Measurements from ENCODE around the gene TPO. TPM values are rescaled to one million over a fixed set of nuclear protein-coding genes. Genes with fewer than 3 reads are reported as not detected.
A peak's percentile ranks its signal among the peaks of the same experiment; 100 is the strongest.

TPO gene
- 10 to 100 TPM in 1 of 2 donors, 1 to 10 TPM in 1; 6.6 to 11.1 TPM for total RNA-seq
- polyA plus RNA-seq: not detected
- long read RNA-seq, donor 1, partial matches to known transcripts: 1 of 8 reads
- long read RNA-seq, donor 1, other reads (novel, unspliced or antisense): 6 of 8 reads
- long read RNA-seq, donor 2, partial matches to known transcripts: 1 of 4 reads
- long read RNA-seq, donor 2, other reads (novel, unspliced or antisense): 3 of 4 reads

DNA sequence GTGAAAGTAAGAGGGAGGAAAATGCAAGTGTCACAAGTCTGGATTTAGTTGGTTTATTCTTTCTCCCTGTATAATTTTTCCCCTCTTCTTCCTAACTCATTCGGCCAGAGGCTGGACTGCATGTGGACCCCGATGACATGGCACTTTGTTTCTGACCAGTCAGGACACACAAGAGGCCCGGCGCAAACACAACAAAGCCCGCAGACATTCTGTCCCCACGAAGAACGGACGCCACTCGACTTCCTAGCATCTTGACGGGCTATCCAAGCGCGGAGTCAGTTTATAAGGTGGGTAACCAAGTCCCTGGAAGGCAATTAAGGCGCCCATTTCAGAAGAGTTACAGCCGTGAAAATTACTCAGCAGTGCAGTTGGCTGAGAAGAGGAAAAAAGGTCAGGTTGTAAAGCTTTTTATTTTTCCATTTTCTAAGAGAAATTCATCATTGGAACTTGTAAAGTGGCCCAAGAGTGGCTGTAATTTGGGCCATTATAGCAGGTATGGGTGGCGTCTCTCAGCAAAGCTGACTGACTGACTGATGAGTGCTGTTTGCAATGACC lies at the start of gene TPO:
Gene TPO (plus strand): TSS at position 308 of the 555 bp plus-strand sequence. CDS start 946 bp downstream, outside the sequence.
- H3K27ac ChIP-seq (ENCODE audit: low read depth in 1 of 2, low read length in 2 of 2): no peak within 1 kb of the TSS
- intact Hi-C loops (cut with DNase I): no loop called here
- H3K27me3 ChIP-seq (ENCODE audit: control insufficient read depth in 1 of 2, insufficient read depth in 2 of 2, low read length in 1 of 2): no peaks in the 10 kb centered on the region
- H3K9me3 ChIP-seq (ENCODE audit: control insufficient read depth, low read length): no peaks in the 10 kb centered on the region
- no peaks in the 10 kb centered on the region for H3K4me1 ChIP-seq (ENCODE audit: control insufficient read depth in 1 of 2, insufficient read depth in 2 of 2, low read length in 2 of 2)
- no peak within 1 kb of the TSS for H3K4me3 ChIP-seq (ENCODE audit: low read length in 2 of 2)
- DNase-seq: no peak
- 71 to 78% methylated on average over 15 of the region's 15 CpGs for WGBS, 2 donors
- ATAC-seq (ENCODE audit: low FRiP score): no peak
- no peaks in the 10 kb centered on the region for H3K36me3 ChIP-seq (ENCODE audit: control insufficient read depth in 1 of 2, insufficient read depth in 2 of 2, low read length in 1 of 2)

- peak; percentile 41 for ATAC-seq (ENCODE audit: low FRiP score)
- H3K9me3 ChIP-seq (ENCODE audit: control insufficient read depth, low read length): peaks cover 3% of the 10 kb centered on the region
- peak in 1 of 2 donors; percentile 78 for DNase-seq
These were observed 46.6 kb upstream of the TPO start for GRCh38 chr2:1366546-1367134.

GRCh38 chr2:1367601-1368000 lies 45.7 kb upstream of the TPO start:
- H3K27me3 ChIP-seq (ENCODE audit: control insufficient read depth in 1 of 2, insufficient read depth in 2 of 2, low read length in 1 of 2): no peaks in the 10 kb centered on the region
- DNase-seq (no peak), ATAC-seq (ENCODE audit: low FRiP score) (no peak)
- H3K4me3 ChIP-seq (ENCODE audit: low read length in 2 of 2): no peak overlapping the region
- 59 to 68% methylated on average over 9 of the region's 9 CpGs for WGBS, 2 donors
- no peaks in the 10 kb centered on the region for H3K36me3 ChIP-seq (ENCODE audit: control insufficient read depth in 1 of 2, insufficient read depth in 2 of 2, low read length in 1 of 2)
- H3K9me3 ChIP-seq (ENCODE audit: control insufficient read depth, low read length): peaks cover 1% of the 10 kb centered on the region
- intact Hi-C loops (cut with DNase I): no loop called here
- H3K27ac ChIP-seq (ENCODE audit: low read depth in 1 of 2, low read length in 2 of 2): no peak overlapping the region
- H3K4me1 ChIP-seq (ENCODE audit: control insufficient read depth in 1 of 2, insufficient read depth in 2 of 2, low read length in 2 of 2): no peaks in the 10 kb centered on the region

More at GRCh38 chr2:1366546-1367134, 46.6 kb upstream of the TPO start:
- intact Hi-C loops (cut with DNase I): no loop called here
- no peaks in the 10 kb centered on the region for H3K4me1 ChIP-seq (ENCODE audit: control insufficient read depth in 1 of 2, insufficient read depth in 2 of 2, low read length in 2 of 2)
- H3K27ac ChIP-seq (ENCODE audit: low read depth in 1 of 2, low read length in 2 of 2): no peak overlapping the region
- no peak overlapping the region for H3K4me3 ChIP-seq (ENCODE audit: low read length in 2 of 2)
- no peaks in the 10 kb centered on the region for H3K27me3 ChIP-seq (ENCODE audit: control insufficient read depth in 1 of 2, insufficient read depth in 2 of 2, low read length in 1 of 2)
- WGBS, 2 donors: 58 to 63% methylated on average over 20 of the region's 20 CpGs
- no peaks in the 10 kb centered on the region for H3K36me3 ChIP-seq (ENCODE audit: control insufficient read depth in 1 of 2, insufficient read depth in 2 of 2, low read length in 1 of 2)

DNA sequence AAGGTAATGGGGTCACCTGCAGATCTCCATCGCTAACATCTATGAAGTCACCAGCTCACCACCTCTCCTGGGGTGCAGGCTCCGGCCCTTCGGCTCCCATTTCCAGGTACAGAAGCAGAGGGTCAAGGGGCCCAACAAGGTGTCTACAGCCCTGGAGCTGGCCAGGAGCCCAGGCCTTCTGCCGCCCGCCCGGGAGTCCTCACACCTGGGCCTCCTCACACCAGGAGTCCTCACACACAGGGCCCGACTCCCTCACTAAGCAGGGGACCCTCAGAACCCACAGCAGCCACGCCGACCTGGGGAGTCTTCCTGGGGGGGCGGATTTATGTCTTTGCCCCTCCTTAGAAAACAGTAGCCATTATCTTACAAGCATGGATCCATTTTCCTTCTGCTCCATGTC lies 43.4 kb upstream of the TPO start:
- H3K27ac ChIP-seq (ENCODE audit: low read depth in 1 of 2, low read length in 2 of 2): no peak overlapping the region
- intact Hi-C loops (cut with DNase I): no loop called here
- no peaks in the 10 kb centered on the region for H3K4me1 ChIP-seq (ENCODE audit: control insufficient read depth in 1 of 2, insufficient read depth in 2 of 2, low read length in 2 of 2)
- no peak overlapping the region for H3K4me3 ChIP-seq (ENCODE audit: low read length in 2 of 2)
- no peaks in the 10 kb centered on the region for H3K36me3 ChIP-seq (ENCODE audit: control insufficient read depth in 1 of 2, insufficient read depth in 2 of 2, low read length in 1 of 2)
- no peaks in the 10 kb centered on the region for H3K27me3 ChIP-seq (ENCODE audit: control insufficient read depth in 1 of 2, insufficient read depth in 2 of 2, low read length in 1 of 2)
- WGBS, 2 donors: 87% methylated on average over 10 of the region's 10 CpGs
- ATAC-seq (ENCODE audit: low FRiP score): no peak
- no peak for DNase-seq
- H3K9me3 ChIP-seq (ENCODE audit: control insufficient read depth, low read length): no peaks in the 10 kb centered on the region

DNA sequence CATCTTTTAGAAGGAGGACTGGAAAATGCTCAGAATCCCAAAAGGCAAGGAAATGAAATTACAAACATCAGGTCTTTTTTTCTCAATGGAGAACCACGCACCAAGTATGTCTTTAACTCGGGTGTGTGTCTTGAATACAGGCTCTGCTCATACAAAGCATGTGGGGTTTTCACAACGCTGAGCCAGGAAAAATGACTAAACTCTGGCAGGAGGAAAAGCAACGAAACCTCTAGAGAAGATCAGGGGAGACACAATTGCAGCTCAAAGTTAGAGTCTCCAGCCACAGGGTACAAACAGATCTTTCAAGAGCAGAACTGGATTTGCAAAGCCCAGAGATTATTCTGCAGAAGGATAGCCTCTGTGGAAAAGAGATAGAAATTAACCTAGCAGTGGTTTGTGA lies 42.8 kb upstream of the TPO start:
- Histone ChIP-seq H3K27ac (ENCODE audit: low read depth in 1 of 2, low read length in 2 of 2) (no peak overlapping the region), H3K36me3 (ENCODE audit: control insufficient read depth in 1 of 2, insufficient read depth in 2 of 2, low read length in 1 of 2) (no peaks in the 10 kb centered on the region), H3K4me1 (ENCODE audit: control insufficient read depth in 1 of 2, insufficient read depth in 2 of 2, low read length in 2 of 2) (no peaks in the 10 kb centered on the region), H3K27me3 (ENCODE audit: control insufficient read depth in 1 of 2, insufficient read depth in 2 of 2, low read length in 1 of 2) (no peaks in the 10 kb centered on the region), H3K9me3 (ENCODE audit: control insufficient read depth, low read length) (no peaks in the 10 kb centered on the region), H3K4me3 (ENCODE audit: low read length in 2 of 2) (no peak overlapping the region)
- intact Hi-C loops (cut with DNase I): no loop called here
- ATAC-seq (ENCODE audit: low FRiP score) (no peak), DNase-seq (no peak)
- WGBS, 2 donors: 50 to 54% methylated on average over 4 of the region's 4 CpGs

- 75 to 77% methylated on average over 11 of the region's 11 CpGs for WGBS, 2 donors
- intact Hi-C loops (cut with DNase I): no loop called here
- DNase-seq: no peak
These were observed 42.2 kb upstream of the TPO start for GRCh38 chr2:1371082-1371481.

GRCh38 chr2:1373830-1374229 lies 39.4 kb upstream of the TPO start:
- no peak for ATAC-seq (ENCODE audit: low FRiP score)
- H3K4me3 ChIP-seq (ENCODE audit: low read length in 2 of 2): no peak overlapping the region

More at GRCh38 chr2:1371082-1371481, 42.2 kb upstream of the TPO start:
- Histone ChIP-seq H3K9me3 (ENCODE audit: control insufficient read depth, low read length) (no peaks in the 10 kb centered on the region), H3K4me1 (ENCODE audit: control insufficient read depth in 1 of 2, insufficient read depth in 2 of 2, low read length in 2 of 2) (no peaks in the 10 kb centered on the region), H3K36me3 (ENCODE audit: control insufficient read depth in 1 of 2, insufficient read depth in 2 of 2, low read length in 1 of 2) (no peaks in the 10 kb centered on the region), H3K27me3 (ENCODE audit: control insufficient read depth in 1 of 2, insufficient read depth in 2 of 2, low read length in 1 of 2) (no peaks in the 10 kb centered on the region), H3K4me3 (ENCODE audit: low read length in 2 of 2) (no peak overlapping the region), H3K27ac (ENCODE audit: low read depth in 1 of 2, low read length in 2 of 2) (no peak overlapping the region)
- no peak for ATAC-seq (ENCODE audit: low FRiP score)

GRCh38 chr2:1374287-1374686 lies 39.0 kb upstream of the TPO start:
- Histone ChIP-seq H3K4me3 (ENCODE audit: low read length in 2 of 2) (no peak overlapping the region), H3K9me3 (ENCODE audit: control insufficient read depth, low read length) (no peaks in the 10 kb centered on the region), H3K4me1 (ENCODE audit: control insufficient read depth in 1 of 2, insufficient read depth in 2 of 2, low read length in 2 of 2) (no peaks in the 10 kb centered on the region), H3K36me3 (ENCODE audit: control insufficient read depth in 1 of 2, insufficient read depth in 2 of 2, low read length in 1 of 2) (no peaks in the 10 kb centered on the region), H3K27ac (ENCODE audit: low read depth in 1 of 2, low read length in 2 of 2) (no peak overlapping the region), H3K27me3 (ENCODE audit: control insufficient read depth in 1 of 2, insufficient read depth in 2 of 2, low read length in 1 of 2) (peaks cover 0 to 2% of the 10 kb centered on the region in 2 donors)
- intact Hi-C loops (cut with DNase I): no loop called here
- ATAC-seq (ENCODE audit: low FRiP score): no peak
- 80 to 84% methylated on average over 11 of the region's 11 CpGs for WGBS, 2 donors
- no peak for DNase-seq

More at GRCh38 chr2:1373830-1374229, 39.4 kb upstream of the TPO start:
- no peaks in the 10 kb centered on the region for H3K9me3 ChIP-seq (ENCODE audit: control insufficient read depth, low read length)
- WGBS, 2 donors: 83 to 85% methylated on average over 12 of the region's 12 CpGs
- H3K27ac ChIP-seq (ENCODE audit: low read depth in 1 of 2, low read length in 2 of 2): no peak overlapping the region
- no peaks in the 10 kb centered on the region for H3K4me1 ChIP-seq (ENCODE audit: control insufficient read depth in 1 of 2, insufficient read depth in 2 of 2, low read length in 2 of 2)
- intact Hi-C loops (cut with DNase I): no loop called here
- H3K36me3 ChIP-seq (ENCODE audit: control insufficient read depth in 1 of 2, insufficient read depth in 2 of 2, low read length in 1 of 2): no peaks in the 10 kb centered on the region
- peaks cover 0 to 2% of the 10 kb centered on the region in 2 donors for H3K27me3 ChIP-seq (ENCODE audit: control insufficient read depth in 1 of 2, insufficient read depth in 2 of 2, low read length in 1 of 2)
- DNase-seq: no peak

DNA sequence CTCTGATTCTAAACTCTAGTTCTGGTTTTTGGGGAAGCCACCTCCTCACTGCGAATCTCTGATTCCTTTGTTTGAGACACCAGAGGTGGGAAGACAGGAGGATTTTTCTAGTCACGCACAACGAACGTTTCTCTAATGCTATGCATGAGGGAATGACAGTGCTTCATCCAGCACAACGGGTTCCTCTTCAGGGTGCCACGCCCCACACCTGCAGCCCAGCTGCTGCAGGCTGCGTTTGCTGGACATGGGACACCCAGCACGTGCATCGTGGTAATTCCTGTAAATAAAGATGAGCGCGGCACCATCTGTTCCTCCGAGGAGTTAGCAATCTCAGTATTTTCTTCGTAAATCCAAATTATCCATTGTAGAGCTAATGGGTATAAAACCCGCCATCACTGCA lies 37.5 kb upstream of the TPO start:
- 86 to 87% methylated on average over 14 of the region's 14 CpGs for WGBS, 2 donors
- Histone ChIP-seq H3K27ac (ENCODE audit: low read depth in 1 of 2, low read length in 2 of 2) (no peak overlapping the region), H3K27me3 (ENCODE audit: control insufficient read depth in 1 of 2, insufficient read depth in 2 of 2, low read length in 1 of 2) (peaks cover 0 to 2% of the 10 kb centered on the region in 2 donors), H3K9me3 (ENCODE audit: control insufficient read depth, low read length) (no peaks in the 10 kb centered on the region), H3K4me1 (ENCODE audit: control insufficient read depth in 1 of 2, insufficient read depth in 2 of 2, low read length in 2 of 2) (no peaks in the 10 kb centered on the region), H3K4me3 (ENCODE audit: low read length in 2 of 2) (no peak overlapping the region), H3K36me3 (ENCODE audit: control insufficient read depth in 1 of 2, insufficient read depth in 2 of 2, low read length in 1 of 2) (no peaks in the 10 kb centered on the region)
- intact Hi-C loops (cut with DNase I): no loop called here
- DNase-seq: no peak
- no peak for ATAC-seq (ENCODE audit: low FRiP score)
